GM12878 (cell line): ENCODE results near the gene SHLD1. TPM values are rescaled to one million over a fixed set of nuclear protein-coding genes. Genes with fewer than 3 reads are reported as not detected.

Source experiments
- ATAC-seq: fragments of 200-7000 bp; cut with Tn5 transposase; 3 replicates; pipeline ENCODE4 v1.9.1; 2020; ENCODE audit warnings: mild to moderate bottlenecking, moderate library complexity
- BruUV-seq: library from RNA; stranded (reverse); fragments of 400-500 nt; replicated peaks from 2 replicates; lab custom pipeline; 2021; lab: Mats Ljungman, UMichigan
- CTCF ChIA-PET: fragments of 300-600 bp; sonication (Branson Sonifier 250); formaldehyde crosslinking; extraction: SDS; loops from one replicate; lab custom pipeline; 2021; ENCODE audit warnings: inconsistent platforms; lab: Yijun Ruan, JAX
- POLR2A ChIA-PET: fragments of 350-600 bp; formaldehyde crosslinking; extraction: SDS; loops from one replicate; lab custom pipeline; 2021; ENCODE audit warnings: inconsistent platforms; lab: Charles Lee
- RAD21 ChIA-PET: fragments of 300-600 bp; sonication (Branson Sonifier 250); formaldehyde crosslinking; loops from one replicate; lab custom pipeline; 2023; ENCODE audit warnings: antibody characterized with exemption; ENCODE audit not compliant: unreplicated experiment; lab: Charles Lee
- SMC1A ChIA-PET: fragments of 300-600 bp; sonication (Branson Sonifier 250); formaldehyde crosslinking; loops from one replicate; lab custom pipeline; 2023; ENCODE audit not compliant: unreplicated experiment, uncharacterized antibody; lab: Charles Lee
- DNase-seq: peaks from one replicate; pipeline ENCODE4 v3.0.0-alpha.2; 2011; ENCODE audit warnings: low read depth, low spot score
- FAIRE-seq: peaks from 3 replicates; lab custom pipeline; 2011; peaks lifted over from hg19 to GRCh38; lab: Jason Lieb, UNC
- H2AFZ ChIP-seq: 2 replicates; pipeline ENCODE4 v1.6.0; 2011; ENCODE audit warnings: low read depth, low read length, control low read depth; ENCODE audit not compliant: control insufficient read depth
- H3K27ac ChIP-seq: 2 replicates; pipeline ENCODE4 v1.5.1; 2011; ENCODE audit warnings: control low read depth; ENCODE audit not compliant: control insufficient read depth, insufficient read depth
- H3K27me3 ChIP-seq, 2 experiments: replicated peaks in 1 of 2; 2 replicates each; pipeline versions ENCODE4 v1.6.0 to v1.6.1; 2011; ENCODE audit warnings: low read length in 1 of 2; ENCODE audit not compliant: control insufficient read depth in 2 of 2, insufficient read depth in 2 of 2
- H3K36me3 ChIP-seq, 2 experiments: 2 replicates each; pipeline ENCODE4 v1.5.1; 2011; ENCODE audit warnings: low read length in 1 of 2; ENCODE audit not compliant: control insufficient read depth in 2 of 2, insufficient read depth in 2 of 2
- H3K4me1 ChIP-seq: 2 replicates; pipeline ENCODE4 v1.6.1; 2011; ENCODE audit warnings: mild to moderate bottlenecking, low read length, moderate library complexity, mixed read lengths; ENCODE audit not compliant: control insufficient read depth, insufficient read depth
- H3K4me2 ChIP-seq: 2 replicates; pipeline ENCODE4 v1.6.0; 2011; ENCODE audit warnings: control low read depth; ENCODE audit not compliant: control insufficient read depth, insufficient read depth
- H3K4me3 ChIP-seq: fragments of 200-600 bp; sonication (generic); 2 replicates; pipeline ENCODE4 v1.5.1; 2016
- H3K79me2 ChIP-seq: 2 replicates; pipeline ENCODE4 v1.6.0; 2011; ENCODE audit warnings: low read length; ENCODE audit not compliant: control insufficient read depth, insufficient read depth
- H3K9ac ChIP-seq: 2 replicates; pipeline ENCODE4 v1.8.0; 2011; ENCODE audit warnings: low read length, control low read depth, mixed read lengths; ENCODE audit not compliant: control insufficient read depth, insufficient read depth
- H3K9me3 ChIP-seq: replicated peaks from 3 replicates; pipeline ENCODE4 v1.5.1; 2011; ENCODE audit warnings: mild to moderate bottlenecking, low read length; ENCODE audit not compliant: control insufficient read depth, insufficient read depth
- H4K20me1 ChIP-seq: 2 replicates; pipeline ENCODE4 v1.6.0; 2011; ENCODE audit not compliant: control insufficient read depth, insufficient read depth
- BMI1 ChIP-seq: fragments of 450-650 bp; IDR thresholded peaks from 2 replicates; pipeline ENCODE4 v1.6.1; 2016; ENCODE audit warnings: mild to moderate bottlenecking, moderate library complexity, borderline replicate concordance
- FOXK2 ChIP-seq: fragments of 450-650 bp; IDR thresholded peaks from 2 replicates; pipeline ENCODE4 v1.6.1; 2017; ENCODE audit warnings: mild to moderate bottlenecking, moderate library complexity
- HDAC2 ChIP-seq: fragments of 200-600 bp; sonication (generic); IDR thresholded peaks from 2 replicates; pipeline ENCODE4 v1.6.1; 2017
- HDAC6 ChIP-seq: fragments of 200-600 bp; sonication (generic); IDR thresholded peaks from one replicate; pipeline ENCODE4 v1.8.0; 2017; ENCODE audit warnings: antibody characterized with exemption; ENCODE audit not compliant: unreplicated experiment
- JUND ChIP-seq: IDR thresholded peaks from 2 replicates; pipeline ENCODE4 v1.6.1; 2012; ENCODE audit warnings: low read depth, mild to moderate bottlenecking, low read length, improper control_type of control experiment, moderate library complexity
- NBN ChIP-seq: fragments of 450-650 bp; IDR thresholded peaks from 2 replicates; pipeline ENCODE4 v1.6.1; 2016
- RCOR1 ChIP-seq: conservative IDR thresholded peaks from 2 replicates; pipeline ENCODE4 v1.6.1; 2012; ENCODE audit warnings: low read depth, low read length, improper control_type of control experiment
- ZNF274 ChIP-seq: IDR thresholded peaks from one replicate; pipeline ENCODE4 v1.8.0; 2011; ENCODE audit not compliant: insufficient read length, insufficient read depth
- WGBS: methylation state at CpG from one replicate; pipeline ENCODE4 v1.1.6; 2016; ENCODE audit warnings: low lambda C conversion rate; ENCODE audit not compliant: insufficient replicate concordance, insufficient coverage; ENCODE audit errors: missing lambda C conversion rate; 5-methylcytosine and 5-hydroxymethylcytosine counted together
- in situ Hi-C: fragments of 300-500 bp; cut with MboI; formaldehyde crosslinking; loops from 9 replicates; pipeline ENCODE4 v1.14.3; 2018; ENCODE audit warnings: mixed read lengths
- intact Hi-C: fragments of 100-400 bp; cut with micrococcal nuclease; formaldehyde crosslinking; loops from one replicate; pipeline ENCODE4 v1.14.2; 2022; ENCODE audit not compliant: unreplicated experiment
- polyA plus RNA-seq, 11 experiments: library from polyadenylated mRNA; depleted of rRNA in 4 of 11; unstranded in 6 of 11; stranded (reverse) in 5 of 11; fragments of >200 nt; fragmentation: Nextera tagmentation in 4 of 11; fragmentation: Illumina TruSeq in 1 of 11; extraction: Ambion mirVana in 4 of 11; extraction: Trizol in 1 of 11; gene quantifications; 1 replicate in 1 of 11; 2 replicates in 10 of 11; pipeline versions ENCODE4 v1.2.1 to v1.2.3, GENCODE V29; 2011 to 2016; ENCODE audit warnings: inconsistent platforms in 2 of 11, missing spikeins in 2 of 11, low read depth in 1 of 11
- total RNA-seq, 4 experiments: library from RNA; depleted of rRNA in 3 of 4; stranded (reverse); fragments of >200 nt in 3 of 4; fragmentation: Illumina TruSeq in 1 of 4; extraction: Trizol in 1 of 4; gene quantifications; 2 replicates each; pipeline versions ENCODE4 v1.2.1 to v1.2.3, GENCODE V29; 2013 to 2021
- TF ChIP-seq, protein P1 (sequence below): fragments of 450-650 bp; IDR thresholded peaks from 2 replicates; pipeline ENCODE4 v1.6.1; 2017; ENCODE audit warnings: mild to moderate bottlenecking, moderate library complexity
- TF ChIP-seq, protein P2 (sequence below): IDR thresholded peaks from 2 replicates; pipeline ENCODE4 v1.6.1; 2012; ENCODE audit warnings: improper control_type of control experiment, low read depth, low read length; ENCODE audit not compliant: insufficient replicate concordance
- TF ChIP-seq, protein P3 (sequence below), 3 experiments: IDR thresholded peaks in 2 of 3; conservative IDR thresholded peaks in 1 of 3; 2 replicates each; pipeline ENCODE4 v1.5.1; 2011; ENCODE audit warnings: low read depth in 3 of 3, low read length in 3 of 3, mild to moderate bottlenecking in 3 of 3, control low read depth in 2 of 3, moderate library complexity in 2 of 3, inconsistent platforms in 1 of 3, mixed read lengths in 1 of 3; ENCODE audit not compliant: control insufficient read depth in 2 of 3, insufficient read depth in 1 of 3; ENCODE audit errors: extremely low read depth in 1 of 3
- TF ChIP-seq, protein P4 (sequence below): IDR thresholded peaks from 2 replicates; pipeline ENCODE4 v1.6.1; 2012; ENCODE audit warnings: low read depth, low read length, improper control_type of control experiment

Gene SHLD1
- total and polyA plus RNA-seq, 10 of the 15 experiments (the other 5 are each of a cell fraction or from before 2014, with no cell fraction given) = 10.8 to 70.9 (median 25.4) TPM

DNA sequence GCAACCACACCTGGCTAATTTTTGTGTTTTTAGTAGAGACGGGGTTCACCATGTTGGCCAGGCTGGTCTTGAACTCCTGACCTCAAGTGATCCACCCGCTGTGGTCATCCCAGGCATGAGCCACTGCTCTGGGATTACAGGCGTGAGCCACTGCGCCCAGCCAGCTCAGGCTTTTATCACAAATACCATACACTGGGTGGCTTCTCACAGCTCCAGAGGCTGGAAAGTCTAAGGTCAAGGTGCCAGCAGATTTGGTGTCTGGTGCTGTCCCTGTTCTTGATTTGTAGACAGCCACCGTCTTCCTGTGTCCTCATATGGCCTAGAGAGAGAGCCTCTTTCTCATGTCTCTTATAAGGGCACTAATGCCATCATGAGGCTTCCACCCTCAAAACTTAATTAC, 25.9 kb downstream of the SHLD1 start:
- intact Hi-C loops = loop anchor here (2.0 kb wide), 1 partner anchor 207 kb away; no protein-coding TSS in a partner anchor
- POLR2A ChIA-PET = interaction anchor here (0.7 kb wide), 1 partner anchor 219 kb away, joined by 9 read pairs; no protein-coding TSS in a partner anchor
- H3K4me1 ChIP-seq = peaks cover 12% of the 10 kb centered on the region
- DNase-seq (no peak), FAIRE-seq (no peak), ATAC-seq (no peak)
- RAD21 ChIA-PET = no interaction called here
- peaks cover 7 to 8% of the 10 kb centered on the region in 2 experiments for H3K36me3 ChIP-seq
- H3K9ac ChIP-seq = no peak overlapping the region
- no peak overlapping the region for H2AFZ ChIP-seq
- no peak overlapping the region for H3K4me2 ChIP-seq
- over 99% methylated on average over 5 of the region's 5 CpGs for WGBS
- no peaks in the 10 kb centered on the region for H3K79me2 ChIP-seq
- H3K27me3 ChIP-seq = no peaks in the 10 kb centered on the region
- no peak overlapping the region for H3K27ac ChIP-seq
- in situ Hi-C loops = no loop called here
- H3K4me3 ChIP-seq = no peak overlapping the region
- no peaks in the 10 kb centered on the region for H3K9me3 ChIP-seq
- BruUV-seq = no TSS peak
- no peaks in the 10 kb centered on the region for H4K20me1 ChIP-seq
- CTCF ChIA-PET = interaction anchor here (0.8 to 2.1 kb wide), 2 partner anchors 12 to 246 kb away, joined by 3 to 4 read pairs; no protein-coding TSS in a partner anchor
- SMC1A ChIA-PET = interaction anchor here (1.3 to 2.6 kb wide), 4 partner anchors 12 to 247 kb away, joined by 5 to 11 read pairs (median 6); no protein-coding TSS in a partner anchor
- TF ChIP-seq ZNF274 (no peak), HDAC6 (no peak), JUND (no peak), HDAC2 (no peak), RCOR1 (no peak), NBN (no peak), BMI1 (no peak), FOXK2 (no peak)
- TF ChIP-seq, protein P1, sequence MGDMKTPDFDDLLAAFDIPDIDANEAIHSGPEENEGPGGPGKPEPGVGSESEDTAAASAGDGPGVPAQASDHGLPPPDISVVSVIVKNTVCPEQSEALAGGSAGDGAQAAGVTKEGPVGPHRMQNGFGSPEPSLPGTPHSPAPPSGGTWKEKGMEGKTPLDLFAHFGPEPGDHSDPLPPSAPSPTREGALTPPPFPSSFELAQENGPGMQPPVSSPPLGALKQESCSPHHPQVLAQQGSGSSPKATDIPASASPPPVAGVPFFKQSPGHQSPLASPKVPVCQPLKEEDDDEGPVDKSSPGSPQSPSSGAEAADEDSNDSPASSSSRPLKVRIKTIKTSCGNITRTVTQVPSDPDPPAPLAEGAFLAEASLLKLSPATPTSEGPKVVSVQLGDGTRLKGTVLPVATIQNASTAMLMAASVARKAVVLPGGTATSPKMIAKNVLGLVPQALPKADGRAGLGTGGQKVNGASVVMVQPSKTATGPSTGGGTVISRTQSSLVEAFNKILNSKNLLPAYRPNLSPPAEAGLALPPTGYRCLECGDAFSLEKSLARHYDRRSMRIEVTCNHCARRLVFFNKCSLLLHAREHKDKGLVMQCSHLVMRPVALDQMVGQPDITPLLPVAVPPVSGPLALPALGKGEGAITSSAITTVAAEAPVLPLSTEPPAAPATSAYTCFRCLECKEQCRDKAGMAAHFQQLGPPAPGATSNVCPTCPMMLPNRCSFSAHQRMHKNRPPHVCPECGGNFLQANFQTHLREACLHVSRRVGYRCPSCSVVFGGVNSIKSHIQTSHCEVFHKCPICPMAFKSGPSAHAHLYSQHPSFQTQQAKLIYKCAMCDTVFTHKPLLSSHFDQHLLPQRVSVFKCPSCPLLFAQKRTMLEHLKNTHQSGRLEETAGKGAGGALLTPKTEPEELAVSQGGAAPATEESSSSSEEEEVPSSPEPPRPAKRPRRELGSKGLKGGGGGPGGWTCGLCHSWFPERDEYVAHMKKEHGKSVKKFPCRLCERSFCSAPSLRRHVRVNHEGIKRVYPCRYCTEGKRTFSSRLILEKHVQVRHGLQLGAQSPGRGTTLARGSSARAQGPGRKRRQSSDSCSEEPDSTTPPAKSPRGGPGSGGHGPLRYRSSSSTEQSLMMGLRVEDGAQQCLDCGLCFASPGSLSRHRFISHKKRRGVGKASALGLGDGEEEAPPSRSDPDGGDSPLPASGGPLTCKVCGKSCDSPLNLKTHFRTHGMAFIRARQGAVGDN = no peak
- TF ChIP-seq, protein P2, sequence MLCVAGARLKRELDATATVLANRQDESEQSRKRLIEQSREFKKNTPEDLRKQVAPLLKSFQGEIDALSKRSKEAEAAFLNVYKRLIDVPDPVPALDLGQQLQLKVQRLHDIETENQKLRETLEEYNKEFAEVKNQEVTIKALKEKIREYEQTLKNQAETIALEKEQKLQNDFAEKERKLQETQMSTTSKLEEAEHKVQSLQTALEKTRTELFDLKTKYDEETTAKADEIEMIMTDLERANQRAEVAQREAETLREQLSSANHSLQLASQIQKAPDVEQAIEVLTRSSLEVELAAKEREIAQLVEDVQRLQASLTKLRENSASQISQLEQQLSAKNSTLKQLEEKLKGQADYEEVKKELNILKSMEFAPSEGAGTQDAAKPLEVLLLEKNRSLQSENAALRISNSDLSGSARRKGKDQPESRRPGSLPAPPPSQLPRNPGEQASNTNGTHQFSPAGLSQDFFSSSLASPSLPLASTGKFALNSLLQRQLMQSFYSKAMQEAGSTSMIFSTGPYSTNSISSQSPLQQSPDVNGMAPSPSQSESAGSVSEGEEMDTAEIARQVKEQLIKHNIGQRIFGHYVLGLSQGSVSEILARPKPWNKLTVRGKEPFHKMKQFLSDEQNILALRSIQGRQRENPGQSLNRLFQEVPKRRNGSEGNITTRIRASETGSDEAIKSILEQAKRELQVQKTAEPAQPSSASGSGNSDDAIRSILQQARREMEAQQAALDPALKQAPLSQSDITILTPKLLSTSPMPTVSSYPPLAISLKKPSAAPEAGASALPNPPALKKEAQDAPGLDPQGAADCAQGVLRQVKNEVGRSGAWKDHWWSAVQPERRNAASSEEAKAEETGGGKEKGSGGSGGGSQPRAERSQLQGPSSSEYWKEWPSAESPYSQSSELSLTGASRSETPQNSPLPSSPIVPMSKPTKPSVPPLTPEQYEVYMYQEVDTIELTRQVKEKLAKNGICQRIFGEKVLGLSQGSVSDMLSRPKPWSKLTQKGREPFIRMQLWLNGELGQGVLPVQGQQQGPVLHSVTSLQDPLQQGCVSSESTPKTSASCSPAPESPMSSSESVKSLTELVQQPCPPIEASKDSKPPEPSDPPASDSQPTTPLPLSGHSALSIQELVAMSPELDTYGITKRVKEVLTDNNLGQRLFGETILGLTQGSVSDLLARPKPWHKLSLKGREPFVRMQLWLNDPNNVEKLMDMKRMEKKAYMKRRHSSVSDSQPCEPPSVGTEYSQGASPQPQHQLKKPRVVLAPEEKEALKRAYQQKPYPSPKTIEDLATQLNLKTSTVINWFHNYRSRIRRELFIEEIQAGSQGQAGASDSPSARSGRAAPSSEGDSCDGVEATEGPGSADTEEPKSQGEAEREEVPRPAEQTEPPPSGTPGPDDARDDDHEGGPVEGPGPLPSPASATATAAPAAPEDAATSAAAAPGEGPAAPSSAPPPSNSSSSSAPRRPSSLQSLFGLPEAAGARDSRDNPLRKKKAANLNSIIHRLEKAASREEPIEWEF = no peak
- TF ChIP-seq, protein P3, sequence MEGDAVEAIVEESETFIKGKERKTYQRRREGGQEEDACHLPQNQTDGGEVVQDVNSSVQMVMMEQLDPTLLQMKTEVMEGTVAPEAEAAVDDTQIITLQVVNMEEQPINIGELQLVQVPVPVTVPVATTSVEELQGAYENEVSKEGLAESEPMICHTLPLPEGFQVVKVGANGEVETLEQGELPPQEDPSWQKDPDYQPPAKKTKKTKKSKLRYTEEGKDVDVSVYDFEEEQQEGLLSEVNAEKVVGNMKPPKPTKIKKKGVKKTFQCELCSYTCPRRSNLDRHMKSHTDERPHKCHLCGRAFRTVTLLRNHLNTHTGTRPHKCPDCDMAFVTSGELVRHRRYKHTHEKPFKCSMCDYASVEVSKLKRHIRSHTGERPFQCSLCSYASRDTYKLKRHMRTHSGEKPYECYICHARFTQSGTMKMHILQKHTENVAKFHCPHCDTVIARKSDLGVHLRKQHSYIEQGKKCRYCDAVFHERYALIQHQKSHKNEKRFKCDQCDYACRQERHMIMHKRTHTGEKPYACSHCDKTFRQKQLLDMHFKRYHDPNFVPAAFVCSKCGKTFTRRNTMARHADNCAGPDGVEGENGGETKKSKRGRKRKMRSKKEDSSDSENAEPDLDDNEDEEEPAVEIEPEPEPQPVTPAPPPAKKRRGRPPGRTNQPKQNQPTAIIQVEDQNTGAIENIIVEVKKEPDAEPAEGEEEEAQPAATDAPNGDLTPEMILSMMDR (IDR thresholded peaks at IDR 0.05 in 2 of 3, conservative IDR thresholded peaks at IDR 0.05 in 1 of 3; ENCODE audit: control insufficient read depth in 2 of 3, extremely low read depth in 1 of 3, insufficient read depth in 1 of 3, low read depth in 3 of 3, low read length in 3 of 3) = no peak
- TF ChIP-seq, protein P4, sequence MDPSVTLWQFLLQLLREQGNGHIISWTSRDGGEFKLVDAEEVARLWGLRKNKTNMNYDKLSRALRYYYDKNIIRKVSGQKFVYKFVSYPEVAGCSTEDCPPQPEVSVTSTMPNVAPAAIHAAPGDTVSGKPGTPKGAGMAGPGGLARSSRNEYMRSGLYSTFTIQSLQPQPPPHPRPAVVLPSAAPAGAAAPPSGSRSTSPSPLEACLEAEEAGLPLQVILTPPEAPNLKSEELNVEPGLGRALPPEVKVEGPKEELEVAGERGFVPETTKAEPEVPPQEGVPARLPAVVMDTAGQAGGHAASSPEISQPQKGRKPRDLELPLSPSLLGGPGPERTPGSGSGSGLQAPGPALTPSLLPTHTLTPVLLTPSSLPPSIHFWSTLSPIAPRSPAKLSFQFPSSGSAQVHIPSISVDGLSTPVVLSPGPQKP = no peak
